ENCODE data around the gene KCTD15.

- TF ChIP-seq EZH2 (IDR thresholded peaks at IDR 0.05; ENCODE audit: borderline replicate concordance, insufficient read depth, low read depth, low read length, poor library complexity, severe bottlenecking) (no peak), CTCF (IDR thresholded peaks at IDR 0.05) (no peak)
Observed at GRCh38 chr19:33780746-33781145, 15.9 kb upstream of the KCTD15 start.
